ENCODE measurements around the gene CYYR1.
"Not testable (repeated sequence)": the region's sequence is repeated elsewhere in the genome, so short reads cannot be mapped to it uniquely, and the experiment has no call there.

Gene CYYR1

GRCh38 chr21:26470351-26471098, 102.6 kb downstream of the CYYR1 start:
- no peaks in the 10 kb centered on the region for H3K9me3 ChIP-seq (ENCODE audit: control insufficient read depth, low read length)
- H3K27me3 ChIP-seq (ENCODE audit: control insufficient read depth, insufficient read depth, low read length): no peaks in the 10 kb centered on the region
- no peaks in the 10 kb centered on the region for H3K36me3 ChIP-seq (ENCODE audit: control insufficient read depth, insufficient read depth, low read length)
- H3K4me1 ChIP-seq (ENCODE audit: control insufficient read depth, insufficient read depth, low read length): no peaks in the 10 kb centered on the region
- H3K4me3 ChIP-seq (ENCODE audit: low read length): no peak overlapping the region
- H3K9ac ChIP-seq (ENCODE audit: low read length): no peak overlapping the region

GRCh38 chr21:26469789-26470188, 103.3 kb downstream of the CYYR1 start:
- Histone ChIP-seq H3K4me3 (ENCODE audit: low read length) (no peak overlapping the region), H3K36me3 (ENCODE audit: control insufficient read depth, insufficient read depth, low read length) (no peaks in the 10 kb centered on the region), H3K9me3 (ENCODE audit: control insufficient read depth, low read length) (no peaks in the 10 kb centered on the region), H3K27me3 (ENCODE audit: control insufficient read depth, insufficient read depth, low read length) (no peaks in the 10 kb centered on the region), H3K4me1 (ENCODE audit: control insufficient read depth, insufficient read depth, low read length) (no peaks in the 10 kb centered on the region), H3K9ac (ENCODE audit: low read length) (no peak overlapping the region)

GRCh38 chr21:26465916-26466315, 107.2 kb downstream of the CYYR1 start:
- Histone ChIP-seq H3K4me3 (ENCODE audit: low read length) (no peak overlapping the region), H3K9me3 (ENCODE audit: control insufficient read depth, low read length) (no peaks in the 10 kb centered on the region)

GRCh38 chr21:26461500-26461899, 111.6 kb downstream of the CYYR1 start:
- Histone ChIP-seq H3K9ac (ENCODE audit: low read length) (no peak overlapping the region), H3K9me3 (ENCODE audit: control insufficient read depth, low read length) (no peaks in the 10 kb centered on the region), H3K4me3 (ENCODE audit: low read length) (no peak overlapping the region), H3K4me1 (ENCODE audit: control insufficient read depth, insufficient read depth, low read length) (no peaks in the 10 kb centered on the region), H3K27me3 (ENCODE audit: control insufficient read depth, insufficient read depth, low read length) (no peaks in the 10 kb centered on the region), H3K36me3 (ENCODE audit: control insufficient read depth, insufficient read depth, low read length) (no peaks in the 10 kb centered on the region)

More at GRCh38 chr21:26465916-26466315, 107.2 kb downstream of the CYYR1 start:
- Histone ChIP-seq H3K9ac (ENCODE audit: low read length) (no peak overlapping the region), H3K36me3 (ENCODE audit: control insufficient read depth, insufficient read depth, low read length) (no peaks in the 10 kb centered on the region), H3K4me1 (ENCODE audit: control insufficient read depth, insufficient read depth, low read length) (no peaks in the 10 kb centered on the region), H3K27me3 (ENCODE audit: control insufficient read depth, insufficient read depth, low read length) (no peaks in the 10 kb centered on the region)

GRCh38 chr21:26460621-26461020, 112.5 kb downstream of the CYYR1 start:
- H3K4me3 ChIP-seq (ENCODE audit: low read length): no peak overlapping the region
- H3K36me3 ChIP-seq (ENCODE audit: control insufficient read depth, insufficient read depth, low read length): no peaks in the 10 kb centered on the region
- no peaks in the 10 kb centered on the region for H3K4me1 ChIP-seq (ENCODE audit: control insufficient read depth, insufficient read depth, low read length)
- no peaks in the 10 kb centered on the region for H3K9me3 ChIP-seq (ENCODE audit: control insufficient read depth, low read length)
- H3K9ac ChIP-seq (ENCODE audit: low read length): no peak overlapping the region
- no peaks in the 10 kb centered on the region for H3K27me3 ChIP-seq (ENCODE audit: control insufficient read depth, insufficient read depth, low read length)

- not testable (repeated sequence) for H3K27me3 ChIP-seq (ENCODE audit: control insufficient read depth, insufficient read depth, low read length); H3K4me1 ChIP-seq (ENCODE audit: control insufficient read depth, insufficient read depth, low read length); H3K36me3 ChIP-seq (ENCODE audit: control insufficient read depth, insufficient read depth, low read length); H3K9ac ChIP-seq (ENCODE audit: low read length); H3K4me3 ChIP-seq (ENCODE audit: low read length); H3K9me3 ChIP-seq (ENCODE audit: control insufficient read depth, low read length)
Measured at GRCh38 chr21:26458854-26459253, 114.2 kb downstream of the CYYR1 start.

- H3K9ac ChIP-seq (ENCODE audit: low read length): no peak overlapping the region
- no peaks in the 10 kb centered on the region for H3K36me3 ChIP-seq (ENCODE audit: control insufficient read depth, insufficient read depth, low read length)
- no peaks in the 10 kb centered on the region for H3K27me3 ChIP-seq (ENCODE audit: control insufficient read depth, insufficient read depth, low read length)
- H3K4me1 ChIP-seq (ENCODE audit: control insufficient read depth, insufficient read depth, low read length): no peaks in the 10 kb centered on the region
- no peak overlapping the region for H3K4me3 ChIP-seq (ENCODE audit: low read length)
- no peaks in the 10 kb centered on the region for H3K9me3 ChIP-seq (ENCODE audit: control insufficient read depth, low read length)
Measured at GRCh38 chr21:26457817-26458216, 115.3 kb downstream of the CYYR1 start.

- no peak overlapping the region for H3K9ac ChIP-seq (ENCODE audit: low read length)
- no peaks in the 10 kb centered on the region for H3K9me3 ChIP-seq (ENCODE audit: control insufficient read depth, low read length)
- no peak overlapping the region for H3K4me3 ChIP-seq (ENCODE audit: low read length)
- no peaks in the 10 kb centered on the region for H3K36me3 ChIP-seq (ENCODE audit: control insufficient read depth, insufficient read depth, low read length)
- H3K27me3 ChIP-seq (ENCODE audit: control insufficient read depth, insufficient read depth, low read length): no peaks in the 10 kb centered on the region
- no peaks in the 10 kb centered on the region for H3K4me1 ChIP-seq (ENCODE audit: control insufficient read depth, insufficient read depth, low read length)
Measured at GRCh38 chr21:26453267-26453666, 119.8 kb downstream of the CYYR1 start.

GRCh38 chr21:26451081-26451740, 121.9 kb downstream of the CYYR1 start:
- Histone ChIP-seq H3K9me3 (ENCODE audit: control insufficient read depth, low read length) (no peaks in the 10 kb centered on the region), H3K9ac (ENCODE audit: low read length) (no peak overlapping the region), H3K4me3 (ENCODE audit: low read length) (no peak overlapping the region), H3K27me3 (ENCODE audit: control insufficient read depth, insufficient read depth, low read length) (no peaks in the 10 kb centered on the region), H3K36me3 (ENCODE audit: control insufficient read depth, insufficient read depth, low read length) (no peaks in the 10 kb centered on the region), H3K4me1 (ENCODE audit: control insufficient read depth, insufficient read depth, low read length) (no peaks in the 10 kb centered on the region)

- Histone ChIP-seq H3K36me3 (ENCODE audit: control insufficient read depth, insufficient read depth, low read length) (no peaks in the 10 kb centered on the region), H3K9me3 (ENCODE audit: control insufficient read depth, low read length) (no peaks in the 10 kb centered on the region), H3K4me1 (ENCODE audit: control insufficient read depth, insufficient read depth, low read length) (no peaks in the 10 kb centered on the region), H3K9ac (ENCODE audit: low read length) (no peak overlapping the region), H3K4me3 (ENCODE audit: low read length) (no peak overlapping the region), H3K27me3 (ENCODE audit: control insufficient read depth, insufficient read depth, low read length) (no peaks in the 10 kb centered on the region)
Measured at GRCh38 chr21:26449161-26449560, 123.9 kb downstream of the CYYR1 start.

GRCh38 chr21:26448751-26449150, 124.3 kb downstream of the CYYR1 start:
- H3K9ac ChIP-seq (ENCODE audit: low read length): no peak overlapping the region
- no peaks in the 10 kb centered on the region for H3K9me3 ChIP-seq (ENCODE audit: control insufficient read depth, low read length)
- no peak overlapping the region for H3K4me3 ChIP-seq (ENCODE audit: low read length)
- H3K27me3 ChIP-seq (ENCODE audit: control insufficient read depth, insufficient read depth, low read length): no peaks in the 10 kb centered on the region
- H3K36me3 ChIP-seq (ENCODE audit: control insufficient read depth, insufficient read depth, low read length): no peaks in the 10 kb centered on the region
- no peaks in the 10 kb centered on the region for H3K4me1 ChIP-seq (ENCODE audit: control insufficient read depth, insufficient read depth, low read length)

- H3K4me3 ChIP-seq (ENCODE audit: low read length): no peak overlapping the region
- no peaks in the 10 kb centered on the region for H3K27me3 ChIP-seq (ENCODE audit: control insufficient read depth, insufficient read depth, low read length)
- no peak overlapping the region for H3K9ac ChIP-seq (ENCODE audit: low read length)
- no peaks in the 10 kb centered on the region for H3K9me3 ChIP-seq (ENCODE audit: control insufficient read depth, low read length)
- H3K36me3 ChIP-seq (ENCODE audit: control insufficient read depth, insufficient read depth, low read length): no peaks in the 10 kb centered on the region
- H3K4me1 ChIP-seq (ENCODE audit: control insufficient read depth, insufficient read depth, low read length): no peaks in the 10 kb centered on the region
Measured at GRCh38 chr21:26447932-26448475, 125.1 kb downstream of the CYYR1 start.
